A204.1 (cell line): ENCODE measurements around the gene FRMD8.

ENCODE experiments used
- FAIRE-seq: peaks from 2 replicates; lab custom pipeline; 2012; peaks lifted over from hg19 to GRCh38; lab: Jason Lieb, UNC

FRMD8 gene

DNA sequence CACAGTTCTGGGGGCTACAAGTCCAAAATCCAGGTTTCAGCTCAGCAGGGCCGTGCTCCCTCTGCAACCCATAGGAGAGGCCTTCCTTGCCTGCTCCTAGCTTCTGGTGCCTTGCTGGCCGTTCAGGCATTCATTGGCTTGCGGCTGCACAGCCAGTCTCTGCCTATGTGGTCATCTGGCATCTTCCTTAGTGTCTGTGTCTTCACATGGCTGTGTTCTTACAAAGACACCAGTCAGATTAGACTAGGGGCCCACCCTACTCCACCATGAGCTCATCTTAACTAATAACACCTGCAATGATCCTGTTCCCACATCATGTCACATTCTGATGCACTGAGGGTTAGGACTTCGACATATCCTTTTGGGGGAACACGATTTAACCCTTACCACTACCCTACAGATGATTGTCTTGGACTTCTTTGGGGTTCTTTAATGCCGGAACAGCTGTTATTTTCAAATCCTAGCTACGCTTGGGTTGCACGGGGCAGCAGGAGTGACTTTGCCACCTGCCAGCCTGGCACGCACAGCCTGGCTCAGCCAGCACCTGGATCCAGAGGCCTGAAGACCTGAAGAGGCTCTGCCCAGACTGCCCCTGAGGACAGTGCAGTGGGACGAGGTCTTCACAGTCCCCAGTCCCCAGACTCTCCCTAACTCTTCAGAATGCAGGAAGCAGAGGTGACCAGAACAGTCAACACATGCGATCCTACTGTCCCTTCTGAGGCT lies 28.5 kb downstream of the FRMD8 start:
- FAIRE-seq, result no peak

GRCh38 chr11:65415499-65416340 lies 29.3 kb downstream of the FRMD8 start:
- FAIRE-seq, result no peak

DNA sequence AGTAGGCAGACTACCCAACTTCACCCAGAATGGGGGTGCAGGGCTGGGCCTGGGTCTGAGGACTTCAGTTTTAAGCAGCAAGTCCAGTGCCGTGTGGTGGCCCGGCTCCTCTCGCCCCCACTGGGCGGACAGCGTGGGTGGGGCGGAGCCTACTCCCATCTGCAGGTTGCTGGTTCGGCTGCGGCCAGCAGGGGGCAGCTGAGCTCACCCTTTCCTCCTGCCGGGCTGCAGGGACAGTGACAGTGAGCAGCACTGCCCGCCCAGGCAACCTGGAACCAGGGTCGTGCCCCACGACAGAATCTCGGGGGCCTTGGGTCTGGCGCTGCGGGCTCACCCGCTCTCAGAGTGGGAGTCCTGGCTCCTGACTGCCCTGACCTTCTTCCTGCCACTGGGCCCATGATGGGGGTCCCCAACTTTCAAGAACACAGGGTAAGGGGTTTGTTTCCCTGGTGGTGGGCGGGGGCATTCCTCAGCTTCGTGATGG lies 29.9 kb downstream of the FRMD8 start:
- no peak for FAIRE-seq

GRCh38 chr11:65416841-65417701 lies 30.6 kb downstream of the FRMD8 start:
- FAIRE-seq, result no peak

- no peak for FAIRE-seq
These were observed 31.4 kb downstream of the FRMD8 start for GRCh38 chr11:65417702-65418430.

- no peak for FAIRE-seq
These were observed 31.9 kb downstream of the FRMD8 start for GRCh38 chr11:65418431-65418680.

DNA sequence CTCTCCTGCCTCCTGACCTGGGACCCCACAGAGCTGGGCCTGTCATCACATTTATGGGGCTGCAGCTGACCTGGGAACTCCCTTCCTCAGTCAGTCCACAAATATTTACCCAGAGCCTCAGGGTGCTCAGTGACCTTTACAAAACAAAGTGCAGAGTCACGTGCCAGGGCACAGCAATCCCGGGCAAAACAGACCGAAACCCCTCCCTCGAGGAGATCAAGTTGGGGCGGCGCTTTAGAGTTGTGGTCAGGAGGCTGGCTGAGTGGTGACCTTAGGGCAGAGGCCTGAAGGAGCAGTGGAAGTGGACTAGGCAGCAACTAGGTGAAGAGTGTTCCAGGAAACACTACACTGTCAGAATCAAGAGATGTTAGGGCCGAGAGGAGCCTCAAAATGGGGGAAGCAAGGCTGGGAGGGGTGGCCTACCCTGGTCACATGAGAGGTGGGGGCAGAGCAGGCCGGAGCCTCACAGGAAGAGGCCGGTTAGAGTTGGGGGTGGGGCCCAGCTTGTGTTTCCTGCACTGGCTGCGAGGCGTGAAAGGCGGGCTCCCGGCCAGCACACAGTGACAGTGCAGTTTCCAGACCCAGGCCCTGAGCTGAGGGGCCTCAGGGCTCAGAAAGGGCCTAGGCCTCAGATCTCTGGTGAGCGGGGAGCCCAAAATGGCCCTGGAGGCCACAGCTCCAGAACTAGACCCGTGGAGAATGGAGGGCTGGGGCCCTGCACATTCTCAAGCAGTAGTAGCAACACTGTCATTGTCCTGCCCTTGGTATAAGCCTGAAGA lies 32.4 kb downstream of the FRMD8 start:
- FAIRE-seq, result no peak

- FAIRE-seq, result no peak
These were observed 33.0 kb downstream of the FRMD8 start for GRCh38 chr11:65419460-65419771.

DNA sequence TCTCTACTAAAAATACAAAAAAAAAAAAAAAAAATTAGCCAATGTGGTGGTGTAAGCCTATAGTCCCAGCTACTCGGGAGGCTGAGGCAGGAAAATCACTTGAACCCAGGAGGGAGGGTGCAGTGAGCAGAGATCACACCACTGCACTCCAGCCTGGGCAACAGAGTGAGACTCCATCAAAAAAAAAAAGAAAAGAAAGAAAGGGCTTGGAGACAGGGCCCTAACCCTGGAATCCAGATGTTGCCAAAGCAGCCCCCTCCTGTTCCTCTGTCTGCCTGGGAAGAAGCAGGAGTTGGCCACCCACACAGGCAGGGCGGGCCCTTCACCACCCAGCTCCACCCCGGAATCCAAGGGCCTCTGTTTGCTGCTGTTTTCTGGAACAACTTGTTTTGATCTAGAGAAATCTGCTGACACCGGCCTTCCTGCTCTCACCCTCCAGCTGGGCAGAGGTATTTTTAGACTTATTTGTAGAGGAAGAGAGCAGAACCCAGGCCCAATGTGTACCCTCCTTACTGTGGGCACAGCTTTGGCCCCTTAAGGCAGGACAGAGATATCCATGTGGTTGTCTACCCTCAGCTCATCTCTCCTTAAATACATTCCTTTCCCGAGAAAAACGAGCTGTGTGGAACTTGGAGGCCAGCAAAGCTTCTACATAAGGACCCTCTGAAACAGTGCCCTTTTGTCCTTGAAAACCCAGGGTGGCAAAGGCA lies 33.5 kb downstream of the FRMD8 start:
- no peak for FAIRE-seq

DNA sequence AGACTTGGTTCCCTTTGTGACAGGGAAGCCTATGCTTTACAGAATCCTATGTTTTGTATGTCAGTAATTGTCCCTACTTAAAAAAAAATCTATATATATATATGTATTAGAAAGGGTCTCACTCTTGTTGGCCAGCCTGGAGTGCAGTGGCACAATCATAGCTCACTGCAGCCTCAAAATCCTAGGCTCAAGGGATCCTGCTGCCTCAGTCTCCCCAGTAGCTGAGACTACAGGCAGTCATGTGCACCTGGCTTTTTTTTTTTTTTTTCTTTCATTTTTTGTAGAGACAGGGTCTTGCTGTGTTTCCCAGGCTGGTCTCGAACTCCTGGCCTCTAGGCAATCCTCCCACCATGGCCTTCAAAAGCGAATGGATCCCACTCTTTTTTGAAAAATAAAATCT lies 34.1 kb downstream of the FRMD8 start:
- FAIRE-seq, result no peak

GRCh38 chr11:65420979-65421793 lies 34.7 kb downstream of the FRMD8 start:
- no peak for FAIRE-seq

GRCh38 chr11:65421794-65422632 lies 35.6 kb downstream of the FRMD8 start:
- no peak for FAIRE-seq

- FAIRE-seq, result no peak
These were observed 36.4 kb downstream of the FRMD8 start, which contains the start of gene NEAT1 for GRCh38 chr11:65422633-65423515. Gene NEAT1 (plus strand): TSS chr11:65422798.

DNA sequence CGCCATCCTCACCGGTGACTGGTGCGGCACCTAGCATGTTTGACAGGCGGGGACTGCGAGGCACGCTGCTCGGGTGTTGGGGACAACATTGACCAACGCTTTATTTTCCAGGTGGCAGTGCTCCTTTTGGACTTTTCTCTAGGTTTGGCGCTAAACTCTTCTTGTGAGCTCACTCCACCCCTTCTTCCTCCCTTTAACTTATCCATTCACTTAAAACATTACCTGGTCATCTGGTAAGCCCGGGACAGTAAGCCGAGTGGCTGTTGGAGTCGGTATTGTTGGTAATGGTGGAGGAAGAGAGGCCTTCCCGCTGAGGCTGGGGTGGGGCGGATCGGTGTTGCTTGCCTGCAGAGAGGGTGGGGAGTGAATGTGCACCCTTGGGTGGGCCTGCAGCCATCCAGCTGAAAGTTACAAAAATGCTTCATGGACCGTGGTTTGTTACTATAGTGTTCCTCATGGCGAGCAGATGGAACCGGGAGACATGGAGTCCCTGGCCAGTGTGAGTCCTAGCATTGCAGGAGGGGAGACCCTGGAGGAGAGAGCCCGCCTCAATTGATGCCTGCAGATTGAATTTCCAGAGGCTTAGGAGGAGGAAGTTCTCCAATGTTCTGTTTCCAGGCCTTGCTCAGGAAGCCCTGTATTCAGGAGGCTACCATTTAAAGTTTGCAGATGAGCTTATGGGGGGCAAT lies 37.2 kb downstream of the FRMD8 start:
- no peak for FAIRE-seq

GRCh38 chr11:65424205-65425104 lies 38.0 kb downstream of the FRMD8 start:
- no peak for FAIRE-seq
